Right lobe of liver (tissue), 4 donors: ENCODE data around the gene GLCE.

Source experiments
- CTCF ChIP-seq, 4 donors: fragments of 200-600 bp in 3 of 4; fragments of 450-650 bp in 1 of 4; IDR thresholded peaks; one replicate each; pipeline versions ENCODE4 v1.5.1 to v1.8.0; 2016 to 2022; ENCODE audit warnings: antibody characterized with exemption in 4 of 4, mild to moderate bottlenecking in 2 of 4
- POLR2A ChIP-seq: fragments of 450-650 bp; IDR thresholded peaks from one replicate; pipeline ENCODE4 v1.6.1; 2017; ENCODE audit warnings: antibody characterized with exemption, mild to moderate bottlenecking
- donor health status: DM: no; HTN: no; CAD: no.
- donor health status: DM: no; HTN: no; CAD: no.
- donor health status: DM: no; HTN: yes; CAD: no.

- no peak for TF ChIP-seq CTCF (IDR thresholded peaks at IDR 0.05)
- no peak for TF ChIP-seq POLR2A
These were observed 27.2 kb upstream of the GLCE start for GRCh38 chr15:69132977-69133861.
